Breast epithelium (tissue), 3 donors: ENCODE data around the gene KRT78.

Source experiments
- CTCF ChIP-seq, 3 donors: fragments of 450-650 bp; IDR thresholded peaks; one replicate each; pipeline ENCODE4 v1.5.1; 2016 to 2017; ENCODE audit warnings: antibody characterized with exemption in 3 of 3, mild to moderate bottlenecking in 3 of 3, moderate library complexity in 3 of 3
- POLR2A ChIP-seq: fragments of 450-650 bp; IDR thresholded peaks from one replicate; pipeline ENCODE4 v1.6.1; 2016; ENCODE audit warnings: antibody characterized with exemption, mild to moderate bottlenecking, moderate library complexity
- POLR2AphosphoS5 ChIP-seq, 3 donors: sonication (generic); formaldehyde crosslinking; IDR thresholded peaks; one replicate each; pipeline ENCODE4 v1.6.1; 2017; ENCODE audit warnings: antibody characterized with exemption in 3 of 3

- TF ChIP-seq CTCF (IDR thresholded peaks at IDR 0.05) (no peak), POLR2A (no peak), POLR2AphosphoS5 (IDR thresholded peaks at IDR 0.05) (no peak)
Measured at GRCh38 chr12:52834727-52835001, 14.1 kb downstream of the KRT78 start.
